Measurements from ENCODE around the gene FMN1.

GRCh38 chr15:33206366-33206765 is 11.9 kb upstream of the FMN1 start:
- TF ChIP-seq, protein P1, sequence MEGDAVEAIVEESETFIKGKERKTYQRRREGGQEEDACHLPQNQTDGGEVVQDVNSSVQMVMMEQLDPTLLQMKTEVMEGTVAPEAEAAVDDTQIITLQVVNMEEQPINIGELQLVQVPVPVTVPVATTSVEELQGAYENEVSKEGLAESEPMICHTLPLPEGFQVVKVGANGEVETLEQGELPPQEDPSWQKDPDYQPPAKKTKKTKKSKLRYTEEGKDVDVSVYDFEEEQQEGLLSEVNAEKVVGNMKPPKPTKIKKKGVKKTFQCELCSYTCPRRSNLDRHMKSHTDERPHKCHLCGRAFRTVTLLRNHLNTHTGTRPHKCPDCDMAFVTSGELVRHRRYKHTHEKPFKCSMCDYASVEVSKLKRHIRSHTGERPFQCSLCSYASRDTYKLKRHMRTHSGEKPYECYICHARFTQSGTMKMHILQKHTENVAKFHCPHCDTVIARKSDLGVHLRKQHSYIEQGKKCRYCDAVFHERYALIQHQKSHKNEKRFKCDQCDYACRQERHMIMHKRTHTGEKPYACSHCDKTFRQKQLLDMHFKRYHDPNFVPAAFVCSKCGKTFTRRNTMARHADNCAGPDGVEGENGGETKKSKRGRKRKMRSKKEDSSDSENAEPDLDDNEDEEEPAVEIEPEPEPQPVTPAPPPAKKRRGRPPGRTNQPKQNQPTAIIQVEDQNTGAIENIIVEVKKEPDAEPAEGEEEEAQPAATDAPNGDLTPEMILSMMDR (IDR thresholded peaks at IDR 0.05; ENCODE audit: low read depth, low read length, poor library complexity, severe bottlenecking): no peak
- TF ChIP-seq EZH2phosphoT487 (IDR thresholded peaks at IDR 0.05; ENCODE audit: borderline replicate concordance, low read length): no peak

Data from DOHH2 (cell line).